Sigmoid colon (tissue), 4 donors: ENCODE data around the gene FBXL20.

Experiments
- POLR2A ChIP-seq, 2 donors: fragments of 450-650 bp; IDR thresholded peaks; one replicate each; pipeline ENCODE4 v1.6.1; 2016; ENCODE audit warnings: antibody characterized with exemption in 2 of 2, mild to moderate bottlenecking in 2 of 2, moderate library complexity in 2 of 2
- POLR2AphosphoS5 ChIP-seq, 4 donors: sonication (generic); formaldehyde crosslinking; IDR thresholded peaks; one replicate each; pipeline ENCODE4 v1.6.1; 2017; ENCODE audit warnings: antibody characterized with exemption in 4 of 4
- TF ChIP-seq, protein P1 (sequence below), 4 experiments: fragments of 450-650 bp in 3 of 4; fragments of 200-600 bp in 1 of 4; IDR thresholded peaks; one replicate each; pipeline ENCODE4 v1.5.1; 2016 to 2019; ENCODE audit warnings: antibody characterized with exemption in 4 of 4, mild to moderate bottlenecking in 3 of 4, moderate library complexity in 2 of 4

- TF ChIP-seq, protein P1, sequence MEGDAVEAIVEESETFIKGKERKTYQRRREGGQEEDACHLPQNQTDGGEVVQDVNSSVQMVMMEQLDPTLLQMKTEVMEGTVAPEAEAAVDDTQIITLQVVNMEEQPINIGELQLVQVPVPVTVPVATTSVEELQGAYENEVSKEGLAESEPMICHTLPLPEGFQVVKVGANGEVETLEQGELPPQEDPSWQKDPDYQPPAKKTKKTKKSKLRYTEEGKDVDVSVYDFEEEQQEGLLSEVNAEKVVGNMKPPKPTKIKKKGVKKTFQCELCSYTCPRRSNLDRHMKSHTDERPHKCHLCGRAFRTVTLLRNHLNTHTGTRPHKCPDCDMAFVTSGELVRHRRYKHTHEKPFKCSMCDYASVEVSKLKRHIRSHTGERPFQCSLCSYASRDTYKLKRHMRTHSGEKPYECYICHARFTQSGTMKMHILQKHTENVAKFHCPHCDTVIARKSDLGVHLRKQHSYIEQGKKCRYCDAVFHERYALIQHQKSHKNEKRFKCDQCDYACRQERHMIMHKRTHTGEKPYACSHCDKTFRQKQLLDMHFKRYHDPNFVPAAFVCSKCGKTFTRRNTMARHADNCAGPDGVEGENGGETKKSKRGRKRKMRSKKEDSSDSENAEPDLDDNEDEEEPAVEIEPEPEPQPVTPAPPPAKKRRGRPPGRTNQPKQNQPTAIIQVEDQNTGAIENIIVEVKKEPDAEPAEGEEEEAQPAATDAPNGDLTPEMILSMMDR (IDR thresholded peaks at IDR 0.05) = no peak
- TF ChIP-seq POLR2AphosphoS5 (IDR thresholded peaks at IDR 0.05) = no peak
- TF ChIP-seq POLR2A (IDR thresholded peaks at IDR 0.05) = no peak
These were observed 189.1 kb downstream of the FBXL20 start for GRCh38 chr17:39212195-39212810.
